HCT116 (cell line): Measurements from ENCODE around the gene GBX1. TPM values are rescaled to one million over a fixed set of nuclear protein-coding genes. Genes with fewer than 3 reads are reported as not detected.

Experiments
- ATAC-seq: fragments of 200-7000 bp; cut with Tn5 transposase; 2 replicates; pipeline ENCODE4 v1.9.1; 2020; ENCODE audit warnings: mild to moderate bottlenecking, moderate library complexity
- BruUV-seq: library from RNA; stranded (reverse); fragments of 400-500 nt; replicated peaks from 2 replicates; lab custom pipeline; 2021; lab: Mats Ljungman, UMichigan
- CTCF ChIA-PET: fragments of 300-600 bp; sonication (Branson Sonifier 250); formaldehyde crosslinking; loops from one replicate; lab custom pipeline; 2021; ENCODE audit warnings: antibody characterized with exemption; lab: Charles Lee
- POLR2A ChIA-PET: fragments of 300-600, 350-600 bp; sonication (Branson Sonifier 250); formaldehyde crosslinking; loops from one replicate; lab custom pipeline; 2021; ENCODE audit warnings: antibody characterized with exemption; lab: Charles Lee
- RAD21 ChIA-PET, 2 experiments: fragments of 300-600 bp; sonication (Branson Sonifier 250); formaldehyde crosslinking; loops; one replicate each; lab custom pipeline; 2023; ENCODE audit warnings: low total read pairs in 2 of 2; ENCODE audit not compliant: uncharacterized antibody in 2 of 2, unreplicated experiment in 2 of 2, low non-redundant PET in 1 of 2; lab: Charles Lee
- DNase-seq: peaks from one replicate; pipeline ENCODE4 v3.0.0-alpha.2; 2010; ENCODE audit warnings: low read depth, low spot score
- H2AFZ ChIP-seq: fragments of 200-600 bp; shearing (Covaris generic), sonication (generic); 2 replicates; pipeline ENCODE4 v1.6.1; 2017; ENCODE audit warnings: low read depth, mixed run types, mixed read lengths, antibody characterized with exemption, low read length; ENCODE audit not compliant: poor library complexity, severe bottlenecking
- H3K27ac ChIP-seq: 2 replicates; pipeline ENCODE4 v1.5.1; 2012; ENCODE audit warnings: low read depth, low read length
- H3K27me3 ChIP-seq: fragments of 200-600 bp; sonication (generic); 2 replicates; pipeline ENCODE4 v1.6.1; 2016; ENCODE audit warnings: mixed run types, low read length, mixed read lengths; ENCODE audit not compliant: insufficient read depth
- H3K36me3 ChIP-seq, 2 experiments: fragments of 200-500 bp in 1 of 2; fragments of 200-600 bp in 1 of 2; sonication (Bioruptor generic) in 1 of 2; sonication (generic) in 1 of 2; 2 replicates each; pipeline versions ENCODE4 v1.5.1 to v1.6.1; 2014 to 2016; ENCODE audit warnings: low read length in 2 of 2, inconsistent platforms in 1 of 2, mixed read lengths in 1 of 2, mixed run types in 1 of 2; ENCODE audit not compliant: insufficient read depth in 2 of 2, control insufficient read depth in 1 of 2
- H3K4me1 ChIP-seq, 2 experiments: fragments of 200-600 bp in 1 of 2; sonication (generic) in 1 of 2; 2 replicates each; pipeline versions ENCODE4 v1.5.1 to v1.6.1; 2012 to 2017; ENCODE audit warnings: low read length in 2 of 2, inconsistent platforms in 1 of 2, mild to moderate bottlenecking in 1 of 2, mixed read lengths in 1 of 2, mixed run types in 1 of 2, moderate library complexity in 1 of 2; ENCODE audit not compliant: insufficient read depth in 2 of 2, control insufficient read depth in 1 of 2
- H3K4me2 ChIP-seq: fragments of 200-600 bp; sonication (generic); 2 replicates; pipeline ENCODE4 v1.6.1; 2017; ENCODE audit warnings: mixed run types, low read length, mixed read lengths
- H3K4me3 ChIP-seq, 2 experiments: fragments of 200-600 bp in 1 of 2; sonication (generic) in 1 of 2; replicated peaks in 1 of 2; 2 replicates each; pipeline ENCODE4 v1.5.1; 2011 to 2016; ENCODE audit warnings: low read length in 2 of 2, control low read depth in 1 of 2, low read depth in 1 of 2, mild to moderate bottlenecking in 1 of 2, mixed read lengths in 1 of 2, mixed run types in 1 of 2
- H3K79me2 ChIP-seq: fragments of 200-600 bp; sonication (generic); 2 replicates; pipeline ENCODE4 v1.6.1; 2017; ENCODE audit warnings: mild to moderate bottlenecking, mixed run types, low read length, moderate library complexity, mixed read lengths; ENCODE audit not compliant: insufficient read depth
- H3K9ac ChIP-seq: fragments of 200-600 bp; sonication (generic); 2 replicates; pipeline ENCODE4 v1.6.1; 2016; ENCODE audit warnings: low read length, mixed read lengths
- H3K9me2 ChIP-seq: fragments of 200-600 bp; sonication (generic), shearing (Covaris generic); 2 replicates; pipeline ENCODE4 v1.6.1; 2017; ENCODE audit warnings: mixed run types, mild to moderate bottlenecking, moderate library complexity; ENCODE audit not compliant: insufficient read depth
- H3K9me3 ChIP-seq, 2 experiments: fragments of 200-500 bp in 1 of 2; fragments of 200-600 bp in 1 of 2; sonication (Bioruptor generic) in 1 of 2; sonication (generic) in 1 of 2; 2 replicates each; pipeline ENCODE4 v1.6.1; 2014 to 2017; ENCODE audit warnings: low read length in 2 of 2, mixed read lengths in 2 of 2, inconsistent platforms in 1 of 2, low read depth in 1 of 2, mild to moderate bottlenecking in 1 of 2, mixed run types in 1 of 2, moderate library complexity in 1 of 2; ENCODE audit not compliant: control insufficient read depth in 1 of 2, insufficient read depth in 1 of 2
- H4K20me1 ChIP-seq: fragments of 200-600 bp; sonication (generic), shearing (Covaris generic); 2 replicates; pipeline ENCODE4 v1.6.1; 2017; ENCODE audit warnings: mixed run types, mild to moderate bottlenecking, moderate library complexity; ENCODE audit not compliant: insufficient read depth
- EZH2phosphoT487 ChIP-seq: fragments of 200-600 bp; IDR thresholded peaks from 2 replicates; pipeline ENCODE4 v1.6.1; 2018; ENCODE audit warnings: antibody characterized with exemption, borderline replicate concordance
- MAX ChIP-seq: IDR thresholded peaks from 2 replicates; pipeline ENCODE4 v1.6.1; 2012
- RAD21 ChIP-seq: IDR thresholded peaks from 2 replicates; pipeline ENCODE4 v1.6.1; 2012; ENCODE audit warnings: low read depth, mild to moderate bottlenecking
- ZNF274 ChIP-seq: fragments of 200-500 bp; sonication (Bioruptor generic); IDR thresholded peaks from 2 replicates; pipeline ENCODE4 v1.6.1; 2014; ENCODE audit warnings: mild to moderate bottlenecking, low read depth, low read length, inconsistent platforms
- intact Hi-C: fragments of 100-400 bp; cut with micrococcal nuclease; formaldehyde crosslinking; loops from 2 replicates; pipeline ENCODE4 v1.10.0; 2022
- total RNA-seq: library from RNA; stranded (reverse); gene quantifications from one replicate; pipeline ENCODE4 v1.2.1, GENCODE V29; 2021; ENCODE audit not compliant: unreplicated experiment
- TF ChIP-seq, protein P1 (sequence below), 3 experiments: fragments of 200-600 bp in 1 of 3; sonication (generic) in 1 of 3; IDR thresholded peaks in 2 of 3; conservative IDR thresholded peaks in 1 of 3; 2 replicates each; pipeline ENCODE4 v1.5.1; 2012 to 2017; ENCODE audit warnings: low read depth in 2 of 3, low read length in 2 of 3, antibody characterized with exemption in 1 of 3, borderline replicate concordance in 1 of 3, control low read depth in 1 of 3, mild to moderate bottlenecking in 1 of 3, mixed read lengths in 1 of 3, mixed run types in 1 of 3, moderate library complexity in 1 of 3; ENCODE audit not compliant: insufficient read depth in 1 of 3

GBX1 gene
- total RNA-seq, 1 experiment from 2014 or later: 0.86 TPM

GRCh38 chr7:151211155-151211772 is 43.8 kb upstream of the GBX1 start:
- peaks cover 18 to 35% of the 10 kb centered on the region in 2 experiments; a peak in 3 of 4 replicates for H3K36me3 ChIP-seq
- H3K27ac ChIP-seq: no peak overlapping the region
- no peaks in the 10 kb centered on the region for H3K4me1 ChIP-seq
- H4K20me1 ChIP-seq: no peaks in the 10 kb centered on the region
- no peak overlapping the region for H3K4me3 ChIP-seq
- H3K4me2 ChIP-seq: no peak overlapping the region
- ChIA-PET CTCF (no interaction called here), POLR2A (interaction anchor here (1.2 kb wide), 1 partner anchor 16 kb away, joined by 3 read pairs; no protein-coding TSS in a partner anchor), RAD21 (no interaction called here)
- H3K79me2 ChIP-seq: no peaks in the 10 kb centered on the region
- H2AFZ ChIP-seq: no peak overlapping the region
- ATAC-seq (peak; percentile 18; the same call in 1 of the 2 replicates), DNase-seq (no peak)
- TF ChIP-seq ZNF274 (no peak), EZH2phosphoT487 (no peak), RAD21 (no peak), MAX (no peak)
- TF ChIP-seq, protein P1, sequence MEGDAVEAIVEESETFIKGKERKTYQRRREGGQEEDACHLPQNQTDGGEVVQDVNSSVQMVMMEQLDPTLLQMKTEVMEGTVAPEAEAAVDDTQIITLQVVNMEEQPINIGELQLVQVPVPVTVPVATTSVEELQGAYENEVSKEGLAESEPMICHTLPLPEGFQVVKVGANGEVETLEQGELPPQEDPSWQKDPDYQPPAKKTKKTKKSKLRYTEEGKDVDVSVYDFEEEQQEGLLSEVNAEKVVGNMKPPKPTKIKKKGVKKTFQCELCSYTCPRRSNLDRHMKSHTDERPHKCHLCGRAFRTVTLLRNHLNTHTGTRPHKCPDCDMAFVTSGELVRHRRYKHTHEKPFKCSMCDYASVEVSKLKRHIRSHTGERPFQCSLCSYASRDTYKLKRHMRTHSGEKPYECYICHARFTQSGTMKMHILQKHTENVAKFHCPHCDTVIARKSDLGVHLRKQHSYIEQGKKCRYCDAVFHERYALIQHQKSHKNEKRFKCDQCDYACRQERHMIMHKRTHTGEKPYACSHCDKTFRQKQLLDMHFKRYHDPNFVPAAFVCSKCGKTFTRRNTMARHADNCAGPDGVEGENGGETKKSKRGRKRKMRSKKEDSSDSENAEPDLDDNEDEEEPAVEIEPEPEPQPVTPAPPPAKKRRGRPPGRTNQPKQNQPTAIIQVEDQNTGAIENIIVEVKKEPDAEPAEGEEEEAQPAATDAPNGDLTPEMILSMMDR (IDR thresholded peaks at IDR 0.05 in 2 of 3, conservative IDR thresholded peaks at IDR 0.05 in 1 of 3; ENCODE audit: borderline replicate concordance in 1 of 3, insufficient read depth in 1 of 3, low read depth in 2 of 3, low read length in 2 of 3): no peak
- no peaks in the 10 kb centered on the region for H3K9me3 ChIP-seq
- H3K9ac ChIP-seq: no peak overlapping the region
- BruUV-seq: no TSS peak
- H3K9me2 ChIP-seq: no peaks in the 10 kb centered on the region
- no peaks in the 10 kb centered on the region for H3K27me3 ChIP-seq
- intact Hi-C loops: no loop called here
